ENCODE measurements around the gene TARM1.

DNA sequence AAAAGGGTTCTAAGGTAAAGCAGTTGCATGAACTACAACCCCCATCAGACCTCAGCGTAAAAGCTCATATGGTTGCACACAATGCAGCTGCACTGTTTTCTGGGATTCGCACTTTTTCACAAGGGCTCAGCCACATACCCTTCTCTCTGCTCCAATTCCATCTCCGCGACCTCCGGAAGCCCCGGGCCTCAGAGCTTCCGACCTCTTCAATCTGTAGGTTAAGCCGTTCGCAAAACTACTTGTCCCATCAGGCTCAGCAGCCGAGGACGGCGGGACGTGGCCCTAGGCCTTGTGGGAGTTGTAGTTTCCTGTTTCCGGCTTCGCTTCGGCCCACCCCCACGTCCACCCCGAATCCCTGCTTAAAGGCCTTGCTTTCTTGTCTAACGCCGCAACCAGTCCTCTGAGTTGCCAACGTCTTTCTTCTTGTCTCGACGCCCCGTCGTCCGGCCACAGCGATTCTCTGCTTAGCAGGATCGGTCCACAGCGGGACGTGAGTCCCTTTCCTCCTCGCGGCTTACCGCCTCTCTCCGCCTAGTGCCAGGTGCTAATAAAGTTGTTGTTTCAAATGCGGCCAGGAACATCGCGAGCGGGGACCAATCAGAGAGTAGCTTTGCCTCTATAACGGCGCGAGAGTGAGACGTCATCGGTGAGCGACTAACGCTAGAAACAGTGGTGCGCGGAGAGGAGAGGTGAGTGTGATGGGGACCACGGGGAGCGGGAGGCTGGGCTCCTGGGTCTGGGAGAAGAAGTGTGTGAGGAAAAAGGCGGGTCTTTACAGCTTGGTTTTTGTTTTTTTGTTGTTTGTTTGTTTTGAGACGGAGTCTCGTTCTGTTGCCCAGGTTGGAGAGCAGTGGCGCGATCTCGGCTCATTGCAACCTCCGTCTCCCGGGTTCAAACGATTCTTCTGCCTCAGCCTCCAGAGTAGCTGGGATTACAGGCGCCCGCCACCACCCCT is 34.2 kb upstream of the TARM1 start, which contains the start of the genes PRPF31 and TFPT:
- TF ChIP-seq, protein P1, sequence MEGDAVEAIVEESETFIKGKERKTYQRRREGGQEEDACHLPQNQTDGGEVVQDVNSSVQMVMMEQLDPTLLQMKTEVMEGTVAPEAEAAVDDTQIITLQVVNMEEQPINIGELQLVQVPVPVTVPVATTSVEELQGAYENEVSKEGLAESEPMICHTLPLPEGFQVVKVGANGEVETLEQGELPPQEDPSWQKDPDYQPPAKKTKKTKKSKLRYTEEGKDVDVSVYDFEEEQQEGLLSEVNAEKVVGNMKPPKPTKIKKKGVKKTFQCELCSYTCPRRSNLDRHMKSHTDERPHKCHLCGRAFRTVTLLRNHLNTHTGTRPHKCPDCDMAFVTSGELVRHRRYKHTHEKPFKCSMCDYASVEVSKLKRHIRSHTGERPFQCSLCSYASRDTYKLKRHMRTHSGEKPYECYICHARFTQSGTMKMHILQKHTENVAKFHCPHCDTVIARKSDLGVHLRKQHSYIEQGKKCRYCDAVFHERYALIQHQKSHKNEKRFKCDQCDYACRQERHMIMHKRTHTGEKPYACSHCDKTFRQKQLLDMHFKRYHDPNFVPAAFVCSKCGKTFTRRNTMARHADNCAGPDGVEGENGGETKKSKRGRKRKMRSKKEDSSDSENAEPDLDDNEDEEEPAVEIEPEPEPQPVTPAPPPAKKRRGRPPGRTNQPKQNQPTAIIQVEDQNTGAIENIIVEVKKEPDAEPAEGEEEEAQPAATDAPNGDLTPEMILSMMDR (IDR thresholded peaks at IDR 0.05): peak in 1 of 4 experiments; percentile 19
- TF ChIP-seq POLR2A (IDR thresholded peaks at IDR 0.05): peak; percentile 51

All from prostate gland (tissue), 2 donors.